ENCODE measurements around the gene NTNG1. TPM values are rescaled to one million over a fixed set of nuclear protein-coding genes. Genes with fewer than 3 reads are reported as not detected.

NTNG1 gene
- total RNA-seq, 1 donor from 2014 or later, result 1.1 TPM

DNA sequence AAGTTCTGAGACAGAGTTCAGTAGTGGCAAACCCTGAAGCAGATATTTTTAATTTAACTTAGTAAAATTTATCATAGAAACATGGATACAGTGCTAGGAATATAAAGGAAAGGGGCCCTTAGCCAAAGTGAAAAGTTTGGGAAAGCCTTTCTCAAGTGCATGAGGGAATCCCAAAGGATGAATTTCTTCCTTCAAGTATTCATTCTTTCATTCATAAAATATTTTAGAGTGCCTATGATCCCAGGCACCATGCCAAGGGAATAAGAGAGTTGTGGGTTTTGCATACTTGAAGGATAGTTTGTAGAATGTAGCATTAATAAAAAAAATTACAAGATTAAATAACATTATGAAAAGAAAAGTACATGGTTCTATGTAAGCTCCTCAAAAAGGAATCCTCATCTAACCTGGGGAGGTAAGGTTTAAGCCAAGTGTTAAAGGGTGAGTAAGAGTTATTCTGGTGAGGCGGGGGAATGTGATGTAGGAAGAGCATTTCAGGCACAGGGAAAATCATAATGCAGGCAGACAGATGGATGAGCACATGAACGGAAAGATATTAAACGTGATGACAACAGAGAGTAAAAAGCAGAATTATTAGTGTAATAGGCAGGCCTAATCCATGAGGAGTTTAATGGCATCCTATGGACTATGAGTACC lies 40.4 kb upstream of the NTNG1 start:
- Mint-ChIP-seq H3K36me3 (ENCODE audit: insufficient read depth) (no peaks in the 10 kb centered on the region), H3K27me3 (no peaks in the 10 kb centered on the region), H3K4me3 (ENCODE audit: low read depth) (no peak overlapping the region), H3K4me1 (ENCODE audit: low read depth) (no peaks in the 10 kb centered on the region), H3K27ac (no peak overlapping the region), H3K9me3 (ENCODE audit: low read depth) (peaks cover 6% of the 10 kb centered on the region)
- no peak for TF ChIP-seq CTCF (IDR thresholded peaks at IDR 0.05; ENCODE audit: unreplicated experiment)
- no peak for DNase-seq (ENCODE audit: low spot score, unreplicated experiment)

DNA sequence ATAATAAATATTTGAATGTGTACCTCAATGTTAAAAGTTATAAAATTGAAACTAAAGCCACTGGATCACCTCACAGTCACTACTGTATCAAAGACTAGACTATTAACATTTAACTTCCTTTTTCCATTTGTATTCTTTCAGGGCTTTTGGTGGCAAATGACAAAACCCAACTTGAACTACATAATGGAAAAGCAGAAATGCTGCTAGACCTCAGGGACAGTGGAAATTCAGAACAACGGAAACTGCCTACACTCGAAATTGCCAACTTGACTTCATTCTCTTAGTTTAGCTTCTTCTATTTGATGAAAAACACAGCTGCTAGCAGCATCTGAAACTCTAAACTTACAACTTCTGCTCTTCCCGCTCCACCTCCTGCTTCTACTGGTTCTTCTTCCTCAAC lies 34.9 kb upstream of the NTNG1 start:
- H3K9me3 Mint-ChIP-seq (ENCODE audit: low read depth), result no peaks in the 10 kb centered on the region

DNA sequence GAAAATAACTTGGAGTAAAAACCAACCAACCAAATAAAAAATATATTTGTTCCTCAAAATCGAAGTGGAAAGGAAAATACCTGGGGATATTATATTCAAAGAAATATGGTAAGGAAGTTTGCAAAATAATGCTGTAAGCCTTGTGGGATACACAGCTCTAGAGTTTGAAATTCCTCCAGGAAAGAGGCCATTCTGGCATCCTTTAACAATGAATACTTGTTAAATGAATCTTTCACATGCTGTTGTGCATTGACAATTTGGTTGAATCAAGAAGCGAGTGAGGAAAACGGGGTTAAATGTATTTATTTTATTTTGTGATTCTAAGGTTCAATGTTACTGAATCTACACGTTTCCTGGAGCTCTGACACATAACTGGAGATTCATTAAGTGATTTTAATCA lies 30.5 kb upstream of the NTNG1 start:
- Mint-ChIP-seq H3K9me3 (ENCODE audit: low read depth) (no peaks in the 10 kb centered on the region), H3K36me3 (ENCODE audit: insufficient read depth) (no peaks in the 10 kb centered on the region), H3K27me3 (no peaks in the 10 kb centered on the region), H3K27ac (no peak overlapping the region), H3K4me1 (ENCODE audit: low read depth) (no peaks in the 10 kb centered on the region), H3K4me3 (ENCODE audit: low read depth) (no peak overlapping the region)
- no peak for DNase-seq (ENCODE audit: low spot score, unreplicated experiment)
- TF ChIP-seq CTCF (IDR thresholded peaks at IDR 0.05; ENCODE audit: unreplicated experiment), result no peak

More for the DNA sequence above, 34.9 kb upstream of the NTNG1 start:
- DNase-seq (ENCODE audit: low spot score, unreplicated experiment), result no peak
- H3K27me3 Mint-ChIP-seq, result no peaks in the 10 kb centered on the region
- no peak overlapping the region for H3K4me3 Mint-ChIP-seq (ENCODE audit: low read depth)
- H3K36me3 Mint-ChIP-seq (ENCODE audit: insufficient read depth), result no peaks in the 10 kb centered on the region
- no peak overlapping the region for H3K27ac Mint-ChIP-seq
- no peaks in the 10 kb centered on the region for H3K4me1 Mint-ChIP-seq (ENCODE audit: low read depth)
- no peak for TF ChIP-seq CTCF (IDR thresholded peaks at IDR 0.05; ENCODE audit: unreplicated experiment)

- no peaks in the 10 kb centered on the region for H3K27me3 Mint-ChIP-seq
- TF ChIP-seq CTCF (IDR thresholded peaks at IDR 0.05; ENCODE audit: unreplicated experiment), result no peak
- H3K36me3 Mint-ChIP-seq (ENCODE audit: insufficient read depth), result no peaks in the 10 kb centered on the region
- H3K4me1 Mint-ChIP-seq (ENCODE audit: low read depth), result no peaks in the 10 kb centered on the region
- H3K4me3 Mint-ChIP-seq (ENCODE audit: low read depth), result no peak overlapping the region
- no peaks in the 10 kb centered on the region for H3K9me3 Mint-ChIP-seq (ENCODE audit: low read depth)
- DNase-seq (ENCODE audit: low spot score, unreplicated experiment), result no peak
- no peak overlapping the region for H3K27ac Mint-ChIP-seq
Measured at GRCh38 chr1:107116306-107116790, 24.5 kb upstream of the NTNG1 start.

DNA sequence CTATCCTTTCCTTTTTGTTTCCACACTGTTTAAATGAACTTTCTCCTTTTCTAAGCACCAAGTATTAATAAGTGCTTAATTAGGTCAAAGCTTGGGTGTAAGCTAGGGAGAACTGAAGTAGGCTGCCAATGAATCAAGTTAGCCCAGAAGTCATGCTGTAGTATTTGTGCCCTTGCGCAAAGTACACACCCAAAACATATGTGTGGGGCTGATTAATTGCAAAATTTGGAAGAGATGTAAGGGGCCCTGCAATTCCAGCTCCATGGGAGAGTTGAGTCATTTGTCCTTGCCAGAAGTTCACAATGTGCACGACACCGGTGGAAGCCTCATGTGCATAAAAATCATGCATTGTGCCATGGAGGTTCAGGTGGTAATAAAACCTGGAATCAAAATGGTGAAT lies 18.6 kb upstream of the NTNG1 start:
- H3K27ac Mint-ChIP-seq, result no peak overlapping the region

More for the DNA sequence above, 18.6 kb upstream of the NTNG1 start:
- no peak for TF ChIP-seq CTCF (IDR thresholded peaks at IDR 0.05; ENCODE audit: unreplicated experiment)
- DNase-seq (ENCODE audit: low spot score, unreplicated experiment), result no peak
- Mint-ChIP-seq H3K36me3 (ENCODE audit: insufficient read depth) (no peaks in the 10 kb centered on the region), H3K4me3 (ENCODE audit: low read depth) (no peak overlapping the region), H3K27me3 (no peaks in the 10 kb centered on the region), H3K9me3 (ENCODE audit: low read depth) (no peaks in the 10 kb centered on the region), H3K4me1 (ENCODE audit: low read depth) (no peaks in the 10 kb centered on the region)
